Breast epithelium (tissue), 4 donors: Measurements from ENCODE around the gene MPHOSPH9. TPM values are rescaled to one million over a fixed set of nuclear protein-coding genes. Genes with fewer than 3 reads are reported as not detected.

Source experiments
- DNase-seq, 2 donors: peaks; one replicate each; pipeline ENCODE4 v3.0.0-alpha.2; 2019; ENCODE audit warnings: low spot score in 2 of 2
- H3K27ac ChIP-seq, 2 donors: fragments of 200-600 bp; sonication (generic) in 1 of 2; one replicate each; pipeline ENCODE4 v1.5.1; 2016 to 2019; ENCODE audit warnings: mild to moderate bottlenecking in 1 of 2
- H3K27me3 ChIP-seq, 2 donors: fragments of 200-600 bp; sonication (generic) in 1 of 2; one replicate each; pipeline versions ENCODE4 v1.5.1 to v1.6.0; 2017 to 2019; ENCODE audit warnings: control low read depth in 1 of 2, mild to moderate bottlenecking in 1 of 2
- H3K36me3 ChIP-seq: fragments of 200-600 bp; one replicate; pipeline ENCODE4 v1.5.1; 2019
- H3K4me1 ChIP-seq, 2 donors: fragments of 200-600 bp; sonication (generic); one replicate each; pipeline ENCODE4 v1.5.1; 2016 to 2019; ENCODE audit warnings: control low read depth in 1 of 2
- H3K4me3 ChIP-seq, 3 donors: fragments of 200-600 bp; sonication (generic); 1 replicate in 2 of 3; 2 replicates in 1 of 3; pipeline ENCODE4 v1.5.1; 2016 to 2019; ENCODE audit warnings: mild to moderate bottlenecking in 3 of 3, moderate library complexity in 2 of 3
- H3K9me3 ChIP-seq, 2 donors: fragments of 200-600 bp; sonication (generic) in 1 of 2; one replicate each; pipeline ENCODE4 v1.5.1; 2016 to 2019; ENCODE audit warnings: control low read depth in 1 of 2
- POLR2A ChIP-seq: fragments of 450-650 bp; IDR thresholded peaks from one replicate; pipeline ENCODE4 v1.6.1; 2016; ENCODE audit warnings: antibody characterized with exemption, mild to moderate bottlenecking, moderate library complexity
- POLR2AphosphoS5 ChIP-seq, 3 donors: sonication (generic); formaldehyde crosslinking; IDR thresholded peaks; one replicate each; pipeline ENCODE4 v1.6.1; 2017; ENCODE audit warnings: antibody characterized with exemption in 3 of 3
- intact Hi-C: fragments of 100-400 bp; cut with DNase I; formaldehyde crosslinking; loops from one replicate; pipeline ENCODE4 v1.15.1; 2023; ENCODE audit warnings: low total_unique reads
- total RNA-seq, 3 donors: library from RNA; depleted of rRNA; stranded (reverse); fragments of >200 nt; gene quantifications; one replicate each; pipeline ENCODE4 v1.1.0, GENCODE V29; 2016
- TF ChIP-seq, protein P1 (sequence below), 3 donors: fragments of 450-650 bp; IDR thresholded peaks; one replicate each; pipeline ENCODE4 v1.5.1; 2016 to 2017; ENCODE audit warnings: antibody characterized with exemption in 3 of 3, mild to moderate bottlenecking in 3 of 3, moderate library complexity in 3 of 3

MPHOSPH9 gene
- total RNA-seq, 3 donors from 2014 or later: 19.0 to 28.6 (median 21.7) TPM

GRCh38 chr12:123127182-123127495, 105.8 kb downstream of the MPHOSPH9 start:
- no peaks in the 10 kb centered on the region for H3K36me3 ChIP-seq
- no peaks in the 10 kb centered on the region for H3K9me3 ChIP-seq
- no peak overlapping the region for H3K4me3 ChIP-seq
- intact Hi-C loops: no loop called here
- H3K4me1 ChIP-seq: peaks cover 7 to 8% of the 10 kb centered on the region in 2 donors
- no peaks in the 10 kb centered on the region for H3K27me3 ChIP-seq
- no peak for DNase-seq
- no peak for TF ChIP-seq POLR2A
- TF ChIP-seq, protein P1, sequence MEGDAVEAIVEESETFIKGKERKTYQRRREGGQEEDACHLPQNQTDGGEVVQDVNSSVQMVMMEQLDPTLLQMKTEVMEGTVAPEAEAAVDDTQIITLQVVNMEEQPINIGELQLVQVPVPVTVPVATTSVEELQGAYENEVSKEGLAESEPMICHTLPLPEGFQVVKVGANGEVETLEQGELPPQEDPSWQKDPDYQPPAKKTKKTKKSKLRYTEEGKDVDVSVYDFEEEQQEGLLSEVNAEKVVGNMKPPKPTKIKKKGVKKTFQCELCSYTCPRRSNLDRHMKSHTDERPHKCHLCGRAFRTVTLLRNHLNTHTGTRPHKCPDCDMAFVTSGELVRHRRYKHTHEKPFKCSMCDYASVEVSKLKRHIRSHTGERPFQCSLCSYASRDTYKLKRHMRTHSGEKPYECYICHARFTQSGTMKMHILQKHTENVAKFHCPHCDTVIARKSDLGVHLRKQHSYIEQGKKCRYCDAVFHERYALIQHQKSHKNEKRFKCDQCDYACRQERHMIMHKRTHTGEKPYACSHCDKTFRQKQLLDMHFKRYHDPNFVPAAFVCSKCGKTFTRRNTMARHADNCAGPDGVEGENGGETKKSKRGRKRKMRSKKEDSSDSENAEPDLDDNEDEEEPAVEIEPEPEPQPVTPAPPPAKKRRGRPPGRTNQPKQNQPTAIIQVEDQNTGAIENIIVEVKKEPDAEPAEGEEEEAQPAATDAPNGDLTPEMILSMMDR (IDR thresholded peaks at IDR 0.05): no peak
- TF ChIP-seq POLR2AphosphoS5 (IDR thresholded peaks at IDR 0.05): no peak
- H3K27ac ChIP-seq: no peak overlapping the region

DNA sequence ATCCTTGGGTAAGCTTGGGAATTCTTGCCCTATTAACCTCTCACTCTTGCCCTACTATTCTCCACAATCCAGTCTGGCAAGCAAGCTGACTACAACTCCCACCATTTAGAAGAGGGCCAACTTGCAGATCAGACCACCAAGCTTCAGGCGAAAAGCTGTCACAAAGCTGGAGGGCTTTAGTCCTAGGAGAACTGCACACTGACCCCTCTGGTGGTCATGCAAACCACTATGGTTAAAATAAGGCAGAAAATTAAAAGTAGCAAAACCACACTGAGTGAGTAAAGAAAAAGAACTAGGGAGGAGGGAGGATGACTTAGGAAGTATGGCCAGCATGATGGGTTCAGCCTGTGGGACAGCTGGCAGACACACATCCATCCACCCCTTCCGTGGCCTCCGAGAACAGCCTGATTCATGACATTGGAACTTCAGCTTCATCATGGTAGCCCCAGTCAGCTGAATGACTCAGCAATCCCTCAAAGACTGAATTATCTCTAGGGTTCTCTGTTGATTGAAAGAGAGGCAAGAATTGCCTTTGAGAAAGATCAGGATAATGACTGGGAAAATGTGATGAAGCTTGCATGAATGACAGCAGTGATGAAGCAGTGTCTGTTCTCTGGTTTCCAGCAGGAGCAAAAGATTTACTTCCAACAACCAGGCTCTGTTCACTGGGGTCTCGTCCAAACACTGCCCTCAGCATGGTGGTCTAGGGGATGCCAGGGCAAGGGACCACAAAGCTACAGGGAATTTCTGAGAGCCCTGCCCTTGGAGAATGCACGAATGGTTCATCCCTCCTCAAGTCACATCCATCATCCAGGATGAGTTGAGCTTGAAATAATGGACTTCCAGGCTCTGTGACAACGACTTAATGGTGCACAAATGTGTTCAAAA, 106.4 kb downstream of the MPHOSPH9 start:
- no peaks in the 10 kb centered on the region for H3K27me3 ChIP-seq
- no peaks in the 10 kb centered on the region for H3K9me3 ChIP-seq
- DNase-seq: no peak
- H3K4me3 ChIP-seq: no peak overlapping the region
- no peaks in the 10 kb centered on the region for H3K36me3 ChIP-seq
- intact Hi-C loops: no loop called here
- no peak overlapping the region for H3K27ac ChIP-seq
- TF ChIP-seq POLR2A (no peak), POLR2AphosphoS5 (IDR thresholded peaks at IDR 0.05) (no peak)
- TF ChIP-seq, protein P1 (IDR thresholded peaks at IDR 0.05): no peak
- H3K4me1 ChIP-seq: peaks cover 2% of the 10 kb centered on the region in 2 donors

DNA sequence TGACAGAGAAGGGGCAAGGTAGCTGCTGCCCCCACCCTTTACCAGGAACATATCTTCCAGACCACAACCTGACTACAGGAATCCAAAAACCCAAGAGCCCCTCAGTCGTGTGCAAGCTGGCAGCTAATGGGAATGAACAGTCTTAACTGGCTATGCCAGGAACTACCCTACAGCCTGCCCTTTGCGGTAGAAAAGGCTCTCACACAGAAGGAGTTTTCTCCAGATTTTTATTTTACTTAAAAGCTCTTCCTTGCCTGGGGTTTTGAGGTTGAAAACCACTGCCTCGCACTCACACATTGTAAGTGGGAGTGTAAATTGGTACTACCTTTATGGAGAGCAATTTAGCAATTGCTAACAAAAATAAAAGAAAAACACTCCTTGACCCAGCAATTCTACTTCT, 110.3 kb downstream of the MPHOSPH9 start:
- Histone ChIP-seq H3K36me3 (no peaks in the 10 kb centered on the region), H3K27ac (no peak overlapping the region), H3K27me3 (no peaks in the 10 kb centered on the region), H3K4me3 (no peak overlapping the region), H3K4me1 (no peaks in the 10 kb centered on the region), H3K9me3 (no peaks in the 10 kb centered on the region)
- intact Hi-C loops: no loop called here
- DNase-seq: no peak
- TF ChIP-seq, protein P1 (IDR thresholded peaks at IDR 0.05): no peak
- TF ChIP-seq POLR2AphosphoS5 (IDR thresholded peaks at IDR 0.05) (no peak), POLR2A (no peak)

- Histone ChIP-seq H3K27ac (no peak overlapping the region), H3K4me3 (no peak overlapping the region), H3K27me3 (no peaks in the 10 kb centered on the region), H3K9me3 (no peaks in the 10 kb centered on the region), H3K36me3 (no peaks in the 10 kb centered on the region), H3K4me1 (no peaks in the 10 kb centered on the region)
- intact Hi-C loops: no loop called here
- no peak for DNase-seq
- no peak for TF ChIP-seq POLR2AphosphoS5 (IDR thresholded peaks at IDR 0.05)
- TF ChIP-seq, protein P1 (IDR thresholded peaks at IDR 0.05): no peak
Observed at GRCh38 chr12:123121670-123122069, 111.3 kb downstream of the MPHOSPH9 start.

DNA sequence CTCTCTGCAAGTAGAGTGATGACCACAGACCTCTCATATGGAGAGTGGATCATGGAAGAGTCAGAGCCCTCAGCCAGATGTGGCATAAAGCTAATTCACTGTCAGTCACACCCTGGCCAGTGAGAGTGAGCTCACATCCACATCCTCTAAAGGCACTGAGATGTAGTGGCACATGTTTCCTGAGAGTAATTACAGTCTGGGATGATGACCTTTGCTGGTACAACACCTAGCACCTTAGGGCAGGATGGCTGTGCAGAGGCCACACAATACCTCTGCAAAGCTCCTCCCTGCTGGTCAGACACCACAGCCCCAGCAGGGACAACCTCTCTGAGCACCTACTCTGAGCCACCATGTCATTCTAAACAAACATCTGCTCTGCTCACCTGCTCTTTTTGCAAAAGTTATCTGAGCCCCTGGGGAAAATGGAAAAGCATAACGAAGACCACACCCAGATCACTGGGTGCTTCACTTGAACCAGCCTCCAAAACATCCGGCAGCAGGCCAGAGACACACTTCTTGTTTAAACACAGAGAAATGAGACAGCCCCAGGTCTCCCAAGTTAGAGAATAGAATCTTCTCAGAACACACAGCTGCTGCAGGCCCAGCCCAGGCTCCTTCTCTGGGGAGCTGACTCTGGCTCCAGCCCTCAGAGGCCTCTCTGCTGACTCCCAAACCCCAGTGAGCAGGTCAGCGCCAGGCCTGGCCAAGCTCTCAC, 112.3 kb downstream of the MPHOSPH9 start:
- no peak overlapping the region for H3K4me3 ChIP-seq
- DNase-seq: no peak
- no peaks in the 10 kb centered on the region for H3K4me1 ChIP-seq
- H3K36me3 ChIP-seq: no peaks in the 10 kb centered on the region
- peak overlapping the region in 1 of 2 donors; percentile 1 for H3K27ac ChIP-seq
- intact Hi-C loops: no loop called here
- H3K9me3 ChIP-seq: no peaks in the 10 kb centered on the region
- TF ChIP-seq POLR2AphosphoS5 (IDR thresholded peaks at IDR 0.05) (no peak), POLR2A (no peak)
- TF ChIP-seq, protein P1 (IDR thresholded peaks at IDR 0.05): no peak
- H3K27me3 ChIP-seq: no peaks in the 10 kb centered on the region
